ENCODE measurements around the gene PHLPP1. TPM values are rescaled to one million over a fixed set of nuclear protein-coding genes. Genes with fewer than 3 reads are reported as not detected.

Gene PHLPP1
- total and polyA plus RNA-seq, 9 of the 15 experiments (the other 6 are each of a cell fraction or from before 2014, with no cell fraction given): 0.56 to 9.0 (median 4.5) TPM

DNA sequence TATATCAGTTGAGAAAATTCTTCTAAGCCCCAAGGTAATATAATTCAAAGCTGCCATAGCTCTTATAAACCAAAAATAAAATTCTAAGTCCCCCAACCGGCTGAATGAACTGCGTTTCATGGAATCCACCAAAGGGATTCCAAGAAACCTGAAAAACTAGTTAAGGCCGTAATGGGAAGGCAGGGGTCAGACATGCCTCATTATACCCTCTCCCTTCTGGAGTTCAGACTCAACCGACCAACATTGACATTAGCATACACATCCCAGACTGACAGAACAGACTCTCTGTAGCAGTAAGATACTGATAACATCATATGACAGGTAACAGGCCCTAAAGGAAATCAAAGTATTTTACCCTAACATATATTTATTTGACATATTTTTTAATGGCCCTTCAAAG is 31.4 kb upstream of the PHLPP1 start:
- CTCF ChIA-PET (ENCODE audit: low intra/inter-chr PET ratio): no interaction called here
- Histone ChIP-seq H3K9me1 (ENCODE audit: control insufficient read depth, insufficient read depth, low read length) (no peaks in the 10 kb centered on the region), H2AFZ (ENCODE audit: low read depth, low read length) (0 out of 2 replicates have a peak overlapping the region, but pooled peaks have one; percentile 31), H3K27me3 (ENCODE audit: control insufficient read depth in 2 of 2, insufficient read depth in 2 of 2, low read length in 2 of 2) (no peaks in the 10 kb centered on the region), H3K4me3 (no peak overlapping the region), H4K20me1 (replicated peaks; ENCODE audit: control insufficient read depth, insufficient read depth, low read length) (no peaks in the 10 kb centered on the region), H3K4me1 (replicated peaks in 1 of 2; ENCODE audit: control insufficient read depth in 2 of 2, insufficient read depth in 2 of 2, low read length in 2 of 2) (no peaks in the 10 kb centered on the region), H3K4me2 (ENCODE audit: insufficient read depth, low read length) (no peak overlapping the region), H3K79me2 (ENCODE audit: control insufficient read depth, insufficient read depth, low read length) (no peaks in the 10 kb centered on the region), H3K9ac (ENCODE audit: insufficient read depth in 1 of 2, low read depth in 2 of 2, low read length in 2 of 2) (no peak overlapping the region), H3K9me3 (replicated peaks; ENCODE audit: control insufficient read depth, insufficient read depth, low read depth, low read length) (no peaks in the 10 kb centered on the region), H3K27ac (ENCODE audit: extremely low read depth, low read depth, low read length) (no peak overlapping the region), H3K36me3 (ENCODE audit: control insufficient read depth, insufficient read depth, low read length) (no peaks in the 10 kb centered on the region)
- 5% methylated on average over 4 of the region's 4 CpGs for WGBS (ENCODE audit: insufficient coverage, low coverage, missing lambda C conversion rate)
- POLR2A ChIA-PET: no interaction called here
- no peak for TF ChIP-seq STAT5A (IDR thresholded peaks at IDR 0.05; ENCODE audit: borderline replicate concordance, low read length)
- no peak for TF ChIP-seq KLF16 (IDR thresholded peaks at IDR 0.05)
- TF ChIP-seq, protein P1, sequence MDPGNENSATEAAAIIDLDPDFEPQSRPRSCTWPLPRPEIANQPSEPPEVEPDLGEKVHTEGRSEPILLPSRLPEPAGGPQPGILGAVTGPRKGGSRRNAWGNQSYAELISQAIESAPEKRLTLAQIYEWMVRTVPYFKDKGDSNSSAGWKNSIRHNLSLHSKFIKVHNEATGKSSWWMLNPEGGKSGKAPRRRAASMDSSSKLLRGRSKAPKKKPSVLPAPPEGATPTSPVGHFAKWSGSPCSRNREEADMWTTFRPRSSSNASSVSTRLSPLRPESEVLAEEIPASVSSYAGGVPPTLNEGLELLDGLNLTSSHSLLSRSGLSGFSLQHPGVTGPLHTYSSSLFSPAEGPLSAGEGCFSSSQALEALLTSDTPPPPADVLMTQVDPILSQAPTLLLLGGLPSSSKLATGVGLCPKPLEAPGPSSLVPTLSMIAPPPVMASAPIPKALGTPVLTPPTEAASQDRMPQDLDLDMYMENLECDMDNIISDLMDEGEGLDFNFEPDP (CRISPR knock-in tag; IDR thresholded peaks at IDR 0.05): no peak
- ATAC-seq: no peak
- no TSS peak for BruUV-seq (replicated peaks)
- DNase-seq (ENCODE audit: extremely low read depth in 1 of 4, low spot score in 3 of 4): no peak
- no peak for FAIRE-seq
- in situ Hi-C loops (cut with MboI) (no loop called here), intact Hi-C loops (cut with micrococcal nuclease) (no loop called here)

DNA sequence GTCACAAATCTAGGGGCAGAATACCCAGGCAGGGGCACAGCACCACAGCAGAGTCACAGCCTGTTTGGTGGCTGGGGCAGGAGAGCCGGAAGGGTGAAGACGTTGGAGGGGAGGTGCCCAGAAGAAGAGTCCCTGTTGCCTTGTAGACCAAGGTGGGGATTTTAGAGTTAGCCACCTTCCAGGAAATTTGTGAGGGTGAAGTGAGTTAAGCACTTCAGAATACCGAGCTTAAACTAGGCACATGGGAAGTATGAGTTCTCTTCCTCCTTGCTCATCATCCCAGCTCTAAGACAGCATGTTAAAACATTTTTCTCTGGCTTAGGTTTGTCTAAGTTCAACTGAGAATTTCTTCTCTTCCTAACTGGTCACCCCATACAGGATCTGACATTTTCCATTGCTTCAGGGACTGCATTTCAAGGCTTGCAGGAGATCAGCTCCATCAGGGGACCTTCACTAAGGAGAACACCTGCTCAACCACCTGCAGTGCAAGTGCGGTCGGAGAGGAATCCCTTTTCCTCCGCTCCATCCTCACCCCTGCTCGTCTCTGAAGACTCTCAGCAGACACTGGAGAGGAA is 26.5 kb upstream of the PHLPP1 start:
- no peaks in the 10 kb centered on the region for H3K79me2 ChIP-seq (ENCODE audit: control insufficient read depth, insufficient read depth, low read length)
- no peak for TF ChIP-seq TAF9B (IDR thresholded peaks at IDR 0.05; ENCODE audit: partially characterized antibody)
- TF ChIP-seq ZNF274 (IDR thresholded peaks at IDR 0.05; ENCODE audit: borderline replicate concordance, low read depth, low read length): peak; percentile 89
- H3K4me1 ChIP-seq (replicated peaks in 1 of 2; ENCODE audit: control insufficient read depth in 2 of 2, insufficient read depth in 2 of 2, low read length in 2 of 2): no peaks in the 10 kb centered on the region
- no peak overlapping the region for H3K4me3 ChIP-seq
- no peak overlapping the region for H3K4me2 ChIP-seq (ENCODE audit: insufficient read depth, low read length)
- FAIRE-seq (no peak), ATAC-seq (no peak), DNase-seq (ENCODE audit: extremely low read depth in 1 of 4, low spot score in 3 of 4) (no peak)
- no peak overlapping the region for H3K9ac ChIP-seq (ENCODE audit: insufficient read depth in 1 of 2, low read depth in 2 of 2, low read length in 2 of 2)
- H3K9me1 ChIP-seq (ENCODE audit: control insufficient read depth, insufficient read depth, low read length): no peaks in the 10 kb centered on the region
- no peak overlapping the region for H3K27ac ChIP-seq (ENCODE audit: extremely low read depth, low read depth, low read length)
- H3K9me3 ChIP-seq (replicated peaks; ENCODE audit: control insufficient read depth, insufficient read depth, low read depth, low read length): no peaks in the 10 kb centered on the region
- POLR2A ChIA-PET: no interaction called here
- in situ Hi-C loops (cut with MboI) (no loop called here), intact Hi-C loops (cut with micrococcal nuclease) (no loop called here)
- no peaks in the 10 kb centered on the region for H3K27me3 ChIP-seq (ENCODE audit: control insufficient read depth in 2 of 2, insufficient read depth in 2 of 2, low read length in 2 of 2)
- CTCF ChIA-PET (ENCODE audit: low intra/inter-chr PET ratio): no interaction called here
- no peak overlapping the region for H2AFZ ChIP-seq (ENCODE audit: low read depth, low read length)
- no TSS peak for BruUV-seq (replicated peaks)
- 36% methylated on average over 5 of the region's 7 CpGs for WGBS (ENCODE audit: insufficient coverage, low coverage, missing lambda C conversion rate)
- H4K20me1 ChIP-seq (replicated peaks; ENCODE audit: control insufficient read depth, insufficient read depth, low read length): no peaks in the 10 kb centered on the region
- H3K36me3 ChIP-seq (ENCODE audit: control insufficient read depth, insufficient read depth, low read length): no peaks in the 10 kb centered on the region
